Neuron (in vitro differentiated cells): ENCODE results near the gene VHLL.

ENCODE experiments used
- H2AFZ ChIP-seq: one replicate; pipeline ENCODE4 v1.6.1; 2013; ENCODE audit warnings: low read depth, mild to moderate bottlenecking, inconsistent platforms, low read length, moderate library complexity
- H3K27me3 ChIP-seq: one replicate; pipeline ENCODE4 v1.6.1; 2013; ENCODE audit warnings: low read length; ENCODE audit not compliant: insufficient read depth
- H3K36me3 ChIP-seq: one replicate; pipeline ENCODE4 v1.6.1; 2013; ENCODE audit warnings: low read length; ENCODE audit not compliant: insufficient read depth
- H3K4me1 ChIP-seq: one replicate; pipeline ENCODE4 v1.6.1; 2013; ENCODE audit warnings: low read length; ENCODE audit not compliant: insufficient read depth
- H3K4me3 ChIP-seq: 2 replicates; pipeline ENCODE4 v1.5.1; 2013; ENCODE audit warnings: mild to moderate bottlenecking, low read length, moderate library complexity
- H3K9me3 ChIP-seq: one replicate; pipeline ENCODE4 v1.6.1; 2013; ENCODE audit warnings: low read length

Gene VHLL

GRCh38 chr1:156284757-156285156 lies 14.3 kb downstream of the VHLL start:
- no peak overlapping the region for H2AFZ ChIP-seq
- no peaks in the 10 kb centered on the region for H3K9me3 ChIP-seq
- H3K4me1 ChIP-seq, result peaks cover 16% of the 10 kb centered on the region
- H3K4me3 ChIP-seq, result no peak overlapping the region
- peaks cover 9% of the 10 kb centered on the region for H3K36me3 ChIP-seq
- no peaks in the 10 kb centered on the region for H3K27me3 ChIP-seq

- H3K27me3 ChIP-seq, result no peaks in the 10 kb centered on the region
- H3K4me1 ChIP-seq, result peaks cover 16% of the 10 kb centered on the region
- peaks cover 12% of the 10 kb centered on the region for H3K36me3 ChIP-seq
- H3K9me3 ChIP-seq, result no peaks in the 10 kb centered on the region
- H3K4me3 ChIP-seq, result peak within 1 kb of the TSS; percentile 65
- peak within 1 kb of the TSS; percentile 40 for H2AFZ ChIP-seq
Observed at GRCh38 chr1:156284112-156284511, 15.0 kb downstream of the VHLL start, which contains the start of gene TMEM79. TMEM79 (plus strand) TSS chr1:156284325; CDS start chr1:156285227, 902 bp downstream.

GRCh38 chr1:156283521-156283920 lies 15.6 kb downstream of the VHLL start:
- Histone ChIP-seq H3K4me3 (peak overlapping the region; percentile 65), H3K36me3 (peaks cover 13% of the 10 kb centered on the region), H3K27me3 (no peaks in the 10 kb centered on the region), H3K4me1 (peaks cover 16% of the 10 kb centered on the region), H2AFZ (peak overlapping the region; percentile 40), H3K9me3 (no peaks in the 10 kb centered on the region)

GRCh38 chr1:156282479-156283222 lies 16.5 kb downstream of the VHLL start, which contains the start of gene SMG5:
SMG5 (minus strand) TSS chr1:156282825; CDS start chr1:156282680, 145 bp downstream.
- peaks cover 20% of the 10 kb centered on the region for H3K36me3 ChIP-seq
- H3K4me3 ChIP-seq, result peak within 1 kb of the TSS; percentile 65
- peak within 1 kb of the TSS; percentile 40 for H2AFZ ChIP-seq
- no peaks in the 10 kb centered on the region for H3K9me3 ChIP-seq
- peaks cover 16% of the 10 kb centered on the region for H3K4me1 ChIP-seq
- H3K27me3 ChIP-seq, result no peaks in the 10 kb centered on the region

GRCh38 chr1:156281693-156282478 lies 17.2 kb downstream of the VHLL start:
- Histone ChIP-seq H3K27me3 (no peaks in the 10 kb centered on the region), H3K4me1 (peaks cover 16% of the 10 kb centered on the region), H2AFZ (no peak overlapping the region), H3K36me3 (peaks cover 26% of the 10 kb centered on the region), H3K4me3 (peak overlapping the region; percentile 65), H3K9me3 (no peaks in the 10 kb centered on the region)

- Histone ChIP-seq H3K36me3 (peaks cover 32% of the 10 kb centered on the region), H3K4me3 (peak overlapping the region; percentile 65), H3K9me3 (no peaks in the 10 kb centered on the region), H3K4me1 (peaks cover 16% of the 10 kb centered on the region), H3K27me3 (no peaks in the 10 kb centered on the region), H2AFZ (no peak overlapping the region)
Observed at GRCh38 chr1:156281281-156281680, 17.8 kb downstream of the VHLL start.

- Histone ChIP-seq H3K4me1 (peaks cover 16% of the 10 kb centered on the region), H3K27me3 (no peaks in the 10 kb centered on the region), H2AFZ (no peak overlapping the region), H3K9me3 (no peaks in the 10 kb centered on the region), H3K36me3 (peaks cover 43% of the 10 kb centered on the region), H3K4me3 (no peak overlapping the region)
Observed at GRCh38 chr1:156279837-156280236, 19.3 kb downstream of the VHLL start.

GRCh38 chr1:156276966-156277381 lies 22.1 kb downstream of the VHLL start:
- H3K27me3 ChIP-seq, result no peaks in the 10 kb centered on the region
- peaks cover 10% of the 10 kb centered on the region for H3K4me1 ChIP-seq
- no peak overlapping the region for H3K4me3 ChIP-seq
- no peaks in the 10 kb centered on the region for H3K9me3 ChIP-seq
- peaks cover 71% of the 10 kb centered on the region for H3K36me3 ChIP-seq
- H2AFZ ChIP-seq, result no peak overlapping the region

GRCh38 chr1:156276532-156276931 lies 22.6 kb downstream of the VHLL start:
- no peak overlapping the region for H2AFZ ChIP-seq
- peaks cover 7% of the 10 kb centered on the region for H3K4me1 ChIP-seq
- no peaks in the 10 kb centered on the region for H3K9me3 ChIP-seq
- no peaks in the 10 kb centered on the region for H3K27me3 ChIP-seq
- no peak overlapping the region for H3K4me3 ChIP-seq
- peaks cover 76% of the 10 kb centered on the region for H3K36me3 ChIP-seq

- Histone ChIP-seq H3K4me1 (no peaks in the 10 kb centered on the region), H3K4me3 (no peak overlapping the region), H2AFZ (no peak overlapping the region), H3K27me3 (no peaks in the 10 kb centered on the region), H3K36me3 (peaks cover 85% of the 10 kb centered on the region), H3K9me3 (no peaks in the 10 kb centered on the region)
Observed at GRCh38 chr1:156270314-156270713, 28.8 kb downstream of the VHLL start.

GRCh38 chr1:156268336-156268735 lies 30.8 kb downstream of the VHLL start:
- H3K36me3 ChIP-seq, result peaks cover 84% of the 10 kb centered on the region
- H3K4me3 ChIP-seq, result no peak overlapping the region
- no peak overlapping the region for H2AFZ ChIP-seq
- H3K9me3 ChIP-seq, result no peaks in the 10 kb centered on the region
- H3K4me1 ChIP-seq, result no peaks in the 10 kb centered on the region
- H3K27me3 ChIP-seq, result no peaks in the 10 kb centered on the region

- H3K9me3 ChIP-seq, result no peaks in the 10 kb centered on the region
- peaks cover 78% of the 10 kb centered on the region for H3K36me3 ChIP-seq
- H3K4me1 ChIP-seq, result no peaks in the 10 kb centered on the region
- no peak overlapping the region for H2AFZ ChIP-seq
- no peaks in the 10 kb centered on the region for H3K27me3 ChIP-seq
- no peak overlapping the region for H3K4me3 ChIP-seq
Observed at GRCh38 chr1:156266051-156266450, 33.1 kb downstream of the VHLL start.

GRCh38 chr1:156263288-156263655 lies 35.8 kb downstream of the VHLL start:
- Histone ChIP-seq H3K9me3 (no peaks in the 10 kb centered on the region), H3K36me3 (peaks cover 88% of the 10 kb centered on the region), H3K27me3 (no peaks in the 10 kb centered on the region), H2AFZ (no peak overlapping the region), H3K4me1 (no peaks in the 10 kb centered on the region), H3K4me3 (no peak overlapping the region)
